Measurements from ENCODE around the gene TM4SF1. TPM values are rescaled to one million over a fixed set of nuclear protein-coding genes. Genes with fewer than 3 reads are reported as not detected.

The TM4SF1 gene
- polyA plus RNA-seq, 1 donor (not counting 4 experiments of a cell fraction or from before 2014, with no cell fraction given), result 375 TPM

GRCh38 chr3:149424918-149425317 lies 47.5 kb upstream of the TM4SF1 start:
- dilution Hi-C loops (cut with MboI; ENCODE audit: extremely low pct_ligation_motif_present, low sequenced_read_pairs), result no loop called here
- no peak overlapping the region for H2AFZ ChIP-seq (ENCODE audit: control insufficient read depth, low read length)
- FAIRE-seq, result no peak

GRCh38 chr3:149421764-149422163 lies 44.3 kb upstream of the TM4SF1 start:
- H3K27me3 ChIP-seq (ENCODE audit: control insufficient read depth, extremely low read depth, insufficient read depth, low read length), result no peaks in the 10 kb centered on the region
- FAIRE-seq (no peak), DNase-seq (ENCODE audit: low read depth, low spot score) (no peak)
- TF ChIP-seq CTCF (optimal IDR thresholded peaks at IDR 0.05 in 1 of 3, IDR thresholded peaks at IDR 0.05 in 1 of 3, conservative IDR thresholded peaks at IDR 0.05 in 1 of 3; ENCODE audit: extremely low read depth in 1 of 3, insufficient read depth in 2 of 3, low read length in 3 of 3) (no peak), EZH2 (IDR thresholded peaks at IDR 0.05; ENCODE audit: low read length) (no peak)
- H3K9ac ChIP-seq (ENCODE audit: control insufficient read depth, extremely low read depth, insufficient read depth, low read length), result no peak overlapping the region
- no peaks in the 10 kb centered on the region for H3K36me3 ChIP-seq (ENCODE audit: control insufficient read depth in 2 of 2, extremely low read depth in 1 of 2, insufficient read depth in 2 of 2, low read length in 2 of 2)
- H3K4me1 ChIP-seq (ENCODE audit: control insufficient read depth, extremely low read depth, insufficient read depth, low read length), result no peaks in the 10 kb centered on the region
- H3K9me1 ChIP-seq (ENCODE audit: control insufficient read depth, extremely low read depth, insufficient read depth, low read length), result no peaks in the 10 kb centered on the region
- no peaks in the 10 kb centered on the region for H3K79me2 ChIP-seq (ENCODE audit: control insufficient read depth, insufficient read depth, low read length)
- no peak overlapping the region for H2AFZ ChIP-seq (ENCODE audit: control insufficient read depth, low read length)
- H4K20me1 ChIP-seq (ENCODE audit: control insufficient read depth, extremely low read depth, insufficient read depth, low read length), result no peaks in the 10 kb centered on the region
- H3K9me3 ChIP-seq (ENCODE audit: control insufficient read depth, low read depth, low read length), result no peaks in the 10 kb centered on the region
- no peak overlapping the region for H3K4me3 ChIP-seq (ENCODE audit: control insufficient read depth in 2 of 3, extremely low read depth in 1 of 3, insufficient read depth in 2 of 3, low read depth in 1 of 3, low read length in 3 of 3)
- H3K4me2 ChIP-seq (ENCODE audit: control insufficient read depth, extremely low read depth, insufficient read depth, low read depth, low read length), result no peak overlapping the region
- dilution Hi-C loops (cut with MboI; ENCODE audit: extremely low pct_ligation_motif_present, low sequenced_read_pairs), result no loop called here
- no peak overlapping the region for H3K27ac ChIP-seq (ENCODE audit: control insufficient read depth, insufficient read depth, low read length)

More at GRCh38 chr3:149424918-149425317, 47.5 kb upstream of the TM4SF1 start:
- Histone ChIP-seq H3K79me2 (ENCODE audit: control insufficient read depth, insufficient read depth, low read length) (no peaks in the 10 kb centered on the region), H3K27me3 (ENCODE audit: control insufficient read depth, extremely low read depth, insufficient read depth, low read length) (no peaks in the 10 kb centered on the region), H3K4me1 (ENCODE audit: control insufficient read depth, extremely low read depth, insufficient read depth, low read length) (no peaks in the 10 kb centered on the region), H3K36me3 (ENCODE audit: control insufficient read depth in 2 of 2, extremely low read depth in 1 of 2, insufficient read depth in 2 of 2, low read length in 2 of 2) (no peaks in the 10 kb centered on the region), H3K9me3 (ENCODE audit: control insufficient read depth, low read depth, low read length) (no peaks in the 10 kb centered on the region), H3K4me3 (ENCODE audit: control insufficient read depth in 2 of 3, extremely low read depth in 1 of 3, insufficient read depth in 2 of 3, low read depth in 1 of 3, low read length in 3 of 3) (no peak overlapping the region), H4K20me1 (ENCODE audit: control insufficient read depth, extremely low read depth, insufficient read depth, low read length) (no peaks in the 10 kb centered on the region), H3K9me1 (ENCODE audit: control insufficient read depth, extremely low read depth, insufficient read depth, low read length) (no peaks in the 10 kb centered on the region), H3K9ac (ENCODE audit: control insufficient read depth, extremely low read depth, insufficient read depth, low read length) (no peak overlapping the region), H3K27ac (ENCODE audit: control insufficient read depth, insufficient read depth, low read length) (no peak overlapping the region), H3K4me2 (ENCODE audit: control insufficient read depth, extremely low read depth, insufficient read depth, low read depth, low read length) (no peak overlapping the region)
- DNase-seq (ENCODE audit: low read depth, low spot score), result no peak
- TF ChIP-seq EZH2 (IDR thresholded peaks at IDR 0.05; ENCODE audit: low read length), result no peak

GRCh38 chr3:149419816-149420215 lies 42.4 kb upstream of the TM4SF1 start:
- H3K27me3 ChIP-seq (ENCODE audit: control insufficient read depth, extremely low read depth, insufficient read depth, low read length), result no peaks in the 10 kb centered on the region
- no peak for DNase-seq (ENCODE audit: low read depth, low spot score)
- no peak overlapping the region for H3K27ac ChIP-seq (ENCODE audit: control insufficient read depth, insufficient read depth, low read length)
- no peaks in the 10 kb centered on the region for H4K20me1 ChIP-seq (ENCODE audit: control insufficient read depth, extremely low read depth, insufficient read depth, low read length)
- no peak overlapping the region for H3K4me2 ChIP-seq (ENCODE audit: control insufficient read depth, extremely low read depth, insufficient read depth, low read depth, low read length)
- TF ChIP-seq CTCF (optimal IDR thresholded peaks at IDR 0.05 in 1 of 3, IDR thresholded peaks at IDR 0.05 in 1 of 3, conservative IDR thresholded peaks at IDR 0.05 in 1 of 3; ENCODE audit: extremely low read depth in 1 of 3, insufficient read depth in 2 of 3, low read length in 3 of 3), result no peak
- no peak for TF ChIP-seq EZH2 (IDR thresholded peaks at IDR 0.05; ENCODE audit: low read length)
- H2AFZ ChIP-seq (ENCODE audit: control insufficient read depth, low read length), result no peak overlapping the region
- no peaks in the 10 kb centered on the region for H3K4me1 ChIP-seq (ENCODE audit: control insufficient read depth, extremely low read depth, insufficient read depth, low read length)
- H3K4me3 ChIP-seq (ENCODE audit: control insufficient read depth in 2 of 3, extremely low read depth in 1 of 3, insufficient read depth in 2 of 3, low read depth in 1 of 3, low read length in 3 of 3), result no peak overlapping the region
- dilution Hi-C loops (cut with MboI; ENCODE audit: extremely low pct_ligation_motif_present, low sequenced_read_pairs), result no loop called here
- FAIRE-seq, result no peak
- H3K9me1 ChIP-seq (ENCODE audit: control insufficient read depth, extremely low read depth, insufficient read depth, low read length), result no peaks in the 10 kb centered on the region
- no peaks in the 10 kb centered on the region for H3K36me3 ChIP-seq (ENCODE audit: control insufficient read depth in 2 of 2, extremely low read depth in 1 of 2, insufficient read depth in 2 of 2, low read length in 2 of 2)
- no peaks in the 10 kb centered on the region for H3K79me2 ChIP-seq (ENCODE audit: control insufficient read depth, insufficient read depth, low read length)
- no peak overlapping the region for H3K9ac ChIP-seq (ENCODE audit: control insufficient read depth, extremely low read depth, insufficient read depth, low read length)
- H3K9me3 ChIP-seq (ENCODE audit: control insufficient read depth, low read depth, low read length), result no peaks in the 10 kb centered on the region

All from keratinocyte (primary cell).